Measurements from ENCODE around the gene RDH11.

Gene RDH11

GRCh38 chr14:67697006-67697405, 1.4 kb upstream of the RDH11 start:
- Histone ChIP-seq H3K9ac (ENCODE audit: low read depth, low read length, poor library complexity, severe bottlenecking) (no peak overlapping the region), H4K20me1 (ENCODE audit: insufficient read depth, low read length, poor library complexity, severe bottlenecking) (peaks cover 23% of the 10 kb centered on the region), H3K9me3 (ENCODE audit: insufficient read depth, low read depth, low read length) (no peaks in the 10 kb centered on the region), H3F3A (ENCODE audit: low read depth) (no peaks in the 10 kb centered on the region), H3K27me3 (ENCODE audit: insufficient read depth, low read length, poor library complexity, severe bottlenecking) (no peaks in the 10 kb centered on the region), H3K79me2 (ENCODE audit: insufficient read depth, low read length) (peaks cover 36% of the 10 kb centered on the region), H3K9me2 (replicated peaks; ENCODE audit: low read depth, low read length) (no peaks in the 10 kb centered on the region), H3K4me2 (ENCODE audit: low read depth, low read length, poor library complexity, severe bottlenecking) (no peak overlapping the region), H3K4me1 (ENCODE audit: insufficient read depth, low read length, poor library complexity, severe bottlenecking) (peaks cover 20% of the 10 kb centered on the region), H2AFZ (ENCODE audit: low read length) (no peak overlapping the region), H3K4me3 (ENCODE audit: low read length, poor library complexity, severe bottlenecking) (no peak overlapping the region), H3K36me3 (ENCODE audit: insufficient read depth, low read length) (peaks cover 6% of the 10 kb centered on the region; the same call in 1 of the 2 replicates)
- no peak for TF ChIP-seq CTCF (conservative IDR thresholded peaks at IDR 0.05; ENCODE audit: low read length)
- TF ChIP-seq EZH2phosphoT487 (IDR thresholded peaks at IDR 0.05; ENCODE audit: borderline replicate concordance): no peak

- Histone ChIP-seq H3K4me2 (ENCODE audit: low read depth, low read length, poor library complexity, severe bottlenecking) (peak overlapping the region; percentile 51), H3F3A (ENCODE audit: low read depth) (no peaks in the 10 kb centered on the region), H3K27me3 (ENCODE audit: insufficient read depth, low read length, poor library complexity, severe bottlenecking) (no peaks in the 10 kb centered on the region), H3K9ac (ENCODE audit: low read depth, low read length, poor library complexity, severe bottlenecking) (peak overlapping the region; percentile 91), H4K20me1 (ENCODE audit: insufficient read depth, low read length, poor library complexity, severe bottlenecking) (peaks cover 39% of the 10 kb centered on the region), H3K4me1 (ENCODE audit: insufficient read depth, low read length, poor library complexity, severe bottlenecking) (peaks cover 30% of the 10 kb centered on the region), H3K9me3 (ENCODE audit: insufficient read depth, low read depth, low read length) (no peaks in the 10 kb centered on the region), H3K79me2 (ENCODE audit: insufficient read depth, low read length) (peaks cover 57% of the 10 kb centered on the region), H3K9me2 (replicated peaks; ENCODE audit: low read depth, low read length) (no peaks in the 10 kb centered on the region), H2AFZ (ENCODE audit: low read length) (peak overlapping the region; percentile 87), H3K36me3 (ENCODE audit: insufficient read depth, low read length) (peaks cover 26% of the 10 kb centered on the region; the same call in 1 of the 2 replicates), H3K4me3 (ENCODE audit: low read length, poor library complexity, severe bottlenecking) (peak overlapping the region; percentile 80)
- TF ChIP-seq CTCF (conservative IDR thresholded peaks at IDR 0.05; ENCODE audit: low read length) (no peak), EZH2phosphoT487 (IDR thresholded peaks at IDR 0.05; ENCODE audit: borderline replicate concordance) (no peak)
These were observed 672 bp downstream of the RDH11 start for GRCh38 chr14:67694791-67695393.

GRCh38 chr14:67690011-67690410, 5.6 kb downstream of the RDH11 start:
- H2AFZ ChIP-seq (ENCODE audit: low read length): no peak overlapping the region
- no peaks in the 10 kb centered on the region for H3K9me2 ChIP-seq (replicated peaks; ENCODE audit: low read depth, low read length)
- peaks cover 30% of the 10 kb centered on the region for H3K4me1 ChIP-seq (ENCODE audit: insufficient read depth, low read length, poor library complexity, severe bottlenecking)
- no peak overlapping the region for H3K4me3 ChIP-seq (ENCODE audit: low read length, poor library complexity, severe bottlenecking)
- H3K4me2 ChIP-seq (ENCODE audit: low read depth, low read length, poor library complexity, severe bottlenecking): no peak overlapping the region
- H3F3A ChIP-seq (ENCODE audit: low read depth): no peaks in the 10 kb centered on the region
- peaks cover 66% of the 10 kb centered on the region; the same call in 1 of the 2 replicates for H3K36me3 ChIP-seq (ENCODE audit: insufficient read depth, low read length)
- no peaks in the 10 kb centered on the region for H3K27me3 ChIP-seq (ENCODE audit: insufficient read depth, low read length, poor library complexity, severe bottlenecking)
- H3K79me2 ChIP-seq (ENCODE audit: insufficient read depth, low read length): peaks cover 56% of the 10 kb centered on the region
- TF ChIP-seq CTCF (conservative IDR thresholded peaks at IDR 0.05; ENCODE audit: low read length): no peak
- TF ChIP-seq EZH2phosphoT487 (IDR thresholded peaks at IDR 0.05; ENCODE audit: borderline replicate concordance): no peak
- peaks cover 39% of the 10 kb centered on the region for H4K20me1 ChIP-seq (ENCODE audit: insufficient read depth, low read length, poor library complexity, severe bottlenecking)
- no peak overlapping the region for H3K9ac ChIP-seq (ENCODE audit: low read depth, low read length, poor library complexity, severe bottlenecking)
- H3K9me3 ChIP-seq (ENCODE audit: insufficient read depth, low read depth, low read length): no peaks in the 10 kb centered on the region
